ENCODE data around the gene BAIAP3.
A peak's percentile ranks its signal among the peaks of the same experiment; 100 is the strongest.

The BAIAP3 gene

GRCh38 chr16:1357906-1358566, 24.6 kb downstream of the BAIAP3 start:
- TF ChIP-seq CTCF (IDR thresholded peaks at IDR 0.05; ENCODE audit: borderline replicate concordance, insufficient read depth, low read depth, low read length) = no peak
- H3K4me3 ChIP-seq (ENCODE audit: low read depth, low read length) = no peak overlapping the region

- TF ChIP-seq CTCF (IDR thresholded peaks at IDR 0.05; ENCODE audit: borderline replicate concordance, insufficient read depth, low read depth, low read length) = no peak
- no peak overlapping the region for H3K4me3 ChIP-seq (ENCODE audit: low read depth, low read length)
These were observed 28.4 kb downstream of the BAIAP3 start for GRCh38 chr16:1361685-1362360.

GRCh38 chr16:1362807-1363206, 29.4 kb downstream of the BAIAP3 start:
- no peak overlapping the region for H3K4me3 ChIP-seq (ENCODE audit: low read depth, low read length)
- TF ChIP-seq CTCF (IDR thresholded peaks at IDR 0.05; ENCODE audit: borderline replicate concordance, insufficient read depth, low read depth, low read length) = no peak

- no peak overlapping the region for H3K4me3 ChIP-seq (ENCODE audit: low read depth, low read length)
- TF ChIP-seq CTCF (IDR thresholded peaks at IDR 0.05; ENCODE audit: borderline replicate concordance, insufficient read depth, low read depth, low read length) = peak; percentile 96
These were observed 30.1 kb downstream of the BAIAP3 start for GRCh38 chr16:1363501-1364041.

- no peak for TF ChIP-seq CTCF (IDR thresholded peaks at IDR 0.05; ENCODE audit: borderline replicate concordance, insufficient read depth, low read depth, low read length)
- no peak overlapping the region for H3K4me3 ChIP-seq (ENCODE audit: low read depth, low read length)
These were observed 31.1 kb downstream of the BAIAP3 start for GRCh38 chr16:1364510-1364909.

- no peak for TF ChIP-seq CTCF (IDR thresholded peaks at IDR 0.05; ENCODE audit: borderline replicate concordance, insufficient read depth, low read depth, low read length)
- no peak overlapping the region for H3K4me3 ChIP-seq (ENCODE audit: low read depth, low read length)
These were observed 32.7 kb downstream of the BAIAP3 start for GRCh38 chr16:1366060-1366711.
